Spleen (tissue), 11 donors: ENCODE results near the gene ADAM8. TPM values are rescaled to one million over a fixed set of nuclear protein-coding genes. Genes with fewer than 3 reads are reported as not detected.

Experiments
- DNase-seq: peaks from one replicate; pipeline ENCODE4 v3.0.0-alpha.2; 2020
- H3K27ac ChIP-seq, 8 donors: fragments of 200-600 bp; sonication (generic) in 7 of 8; 1 replicate in 4 of 8; 2 replicates in 4 of 8; pipeline versions ENCODE4 v1.5.0 to v1.8.0; 2016 to 2021; ENCODE audit warnings: inconsistent platforms in 4 of 8, mild to moderate bottlenecking in 4 of 8, moderate library complexity in 1 of 8
- H3K27me3 ChIP-seq, 7 donors: fragments of 200-600 bp; sonication (generic) in 6 of 7; replicated peaks in 1 of 7; 1 replicate in 4 of 7; 2 replicates in 3 of 7; pipeline versions ENCODE4 v1.5.0 to v1.8.0; 2016 to 2021; ENCODE audit warnings: inconsistent platforms in 3 of 7, mild to moderate bottlenecking in 1 of 7
- H3K36me3 ChIP-seq, 6 donors: fragments of 200-600 bp; sonication (generic) in 5 of 6; 1 replicate in 4 of 6; 2 replicates in 2 of 6; pipeline versions ENCODE4 v1.5.0 to v1.8.0; 2016 to 2021; ENCODE audit warnings: inconsistent platforms in 2 of 6
- H3K4me1 ChIP-seq, 6 donors: fragments of 200-600 bp; sonication (generic) in 5 of 6; 1 replicate in 3 of 6; 2 replicates in 3 of 6; pipeline versions ENCODE4 v1.5.0 to v1.8.0; 2016 to 2021; ENCODE audit warnings: inconsistent platforms in 3 of 6
- H3K4me3 ChIP-seq, 8 donors: fragments of 200-600 bp; sonication (generic) in 7 of 8; 1 replicate in 4 of 8; 2 replicates in 4 of 8; pipeline versions ENCODE4 v1.5.0 to v1.8.0; 2016 to 2021; ENCODE audit warnings: inconsistent platforms in 4 of 8, mild to moderate bottlenecking in 4 of 8, moderate library complexity in 2 of 8
- H3K9me3 ChIP-seq, 8 donors: fragments of 200-600 bp; sonication (generic) in 7 of 8; 1 replicate in 4 of 8; 2 replicates in 4 of 8; pipeline versions ENCODE4 v1.5.0 to v1.8.0; 2016 to 2021; ENCODE audit warnings: inconsistent platforms in 4 of 8
- POLR2A ChIP-seq, 3 donors: fragments of 450-650 bp; IDR thresholded peaks; one replicate each; pipeline ENCODE4 v1.5.1; 2017; ENCODE audit warnings: antibody characterized with exemption in 3 of 3, mild to moderate bottlenecking in 1 of 3
- POLR2AphosphoS5 ChIP-seq, 3 donors: sonication (generic); formaldehyde crosslinking; IDR thresholded peaks; one replicate each; pipeline ENCODE4 v1.5.1; 2017; ENCODE audit warnings: antibody characterized with exemption in 3 of 3
- WGBS, 5 donors: extraction: QIAGEN DNeasy Blood & Tissue Kit in 3 of 5; methylation state at CpG; one replicate each; pipeline versions ENCODE4 v1.1.5 to v1.1.7; 2013 to 2018; 5-methylcytosine and 5-hydroxymethylcytosine counted together
- intact Hi-C: fragments of 100-400 bp; cut with DNase I; formaldehyde crosslinking; loops from one replicate; pipeline ENCODE4 v1.15.0; 2023; ENCODE audit warnings: low total_unique reads
- polyA plus RNA-seq, 3 donors: library from polyadenylated mRNA; stranded (reverse); fragments of 200-250 nt; gene quantifications; one replicate each; pipeline ENCODE4 v1.2.1, GENCODE V29; 2013
- total RNA-seq, 7 donors: library from RNA; depleted of rRNA in 3 of 7; stranded (reverse); fragments of >200 nt in 3 of 7; fragmentation: NEBNext Ultra II Directional in 4 of 7; extraction: Animal tissue kit (Norgen Biotek cat#: 25700) in 4 of 7; gene quantifications; one replicate each; pipeline versions ENCODE4 v1.1.0 to v1.2.1, GENCODE V29; 2016 to 2021
- TF ChIP-seq, protein P1 (sequence below), 11 experiments: fragments of 200-600 bp in 7 of 11; fragments of 450-650 bp in 4 of 11; sonication (generic) in 4 of 11; IDR thresholded peaks in 8 of 11; conservative IDR thresholded peaks in 3 of 11; 1 replicate in 7 of 11; 2 replicates in 4 of 11; pipeline versions ENCODE4 v1.4.0 to v1.8.0; 2016 to 2021; ENCODE audit warnings: antibody characterized with exemption in 11 of 11, inconsistent platforms in 4 of 11, mild to moderate bottlenecking in 1 of 11
- donor health status: healthy with polysubstance abuse.
- donor health status: DM: no; HTN: no; CAD: no; lungs with moderate emphysema.
- donor health status: DM: no; HTN: no; CAD: no.
- donor health status: Bipolar disorder and iron deficiency.
- donor health status: healthy.
- donor health status: DM: no; HTN: no; CAD: no.
- donor health status: DM: yes; HTN: yes; CAD: no.

Gene ADAM8
- total and polyA plus RNA-seq, 10 donors = 10.1 to 177 (median 67.8) TPM

DNA sequence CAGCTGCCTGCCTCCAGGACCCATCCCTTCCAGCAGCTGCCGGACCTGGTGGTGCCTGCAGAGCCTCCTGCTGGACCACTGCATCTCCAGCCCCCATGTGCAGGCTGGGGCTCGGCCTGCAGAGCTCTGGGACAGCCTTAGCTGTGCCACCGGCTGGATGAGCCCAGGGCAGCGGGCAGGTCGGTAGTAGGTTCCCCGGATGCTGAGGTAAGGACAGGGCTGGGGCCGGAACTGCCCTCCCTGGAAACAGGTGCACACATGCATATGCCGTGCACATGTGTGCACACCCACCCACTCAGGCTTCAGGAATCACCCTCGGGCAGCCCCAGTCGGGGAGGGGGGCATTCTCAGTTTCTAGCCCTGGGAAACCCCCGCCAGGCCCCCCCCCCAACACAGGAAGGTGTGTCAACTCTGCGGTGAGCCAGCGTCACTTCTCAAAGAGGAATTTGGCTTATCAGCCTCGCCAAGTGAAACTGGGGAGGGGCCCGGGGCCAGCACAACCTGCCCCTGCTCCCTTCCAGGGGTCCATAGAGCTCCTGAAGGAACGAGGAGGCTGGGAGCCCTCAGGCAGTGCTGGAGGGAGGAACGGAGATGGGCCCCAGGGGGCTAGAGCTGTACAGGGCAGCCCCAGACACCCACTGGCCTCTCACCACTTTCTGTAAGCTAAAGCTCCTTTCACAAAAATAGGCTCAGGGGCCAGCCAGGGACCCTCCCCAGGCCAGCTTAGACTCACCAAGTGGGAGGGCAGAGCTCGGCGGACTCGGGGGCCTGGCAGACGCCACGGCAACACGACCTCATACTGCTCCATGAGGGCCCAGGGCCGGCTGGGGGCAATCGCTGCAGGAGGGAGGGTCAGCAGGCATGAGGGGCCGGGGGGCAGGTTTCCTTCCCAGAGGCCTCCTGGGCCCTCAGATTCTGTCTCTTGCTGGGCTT, 1.7 kb downstream of the ADAM8 start:
- Histone ChIP-seq H3K36me3 (peaks cover 2 to 56% (median 39%) of the 10 kb centered on the region in 6 donors), H3K9me3 (no peaks in the 10 kb centered on the region), H3K27ac (peak overlapping the region; percentile 35 to 98 (median 88)), H3K4me3 (peak overlapping the region; percentile 12 to 72 (median 52)), H3K4me1 (peaks cover 17 to 74% (median 61%) of the 10 kb centered on the region in 6 donors), H3K27me3 (peaks cover 0 to 32% (median 7%) of the 10 kb centered on the region in 7 donors)
- 10 to 21% (median 16%) methylated on average over 16 to 26 of the region's 26 CpGs for WGBS, 5 donors
- intact Hi-C loops = no loop called here
- peak; percentile 94 for DNase-seq
- TF ChIP-seq POLR2AphosphoS5 (IDR thresholded peaks at IDR 0.05) = peak; percentile 56 to 78 (median 69)
- TF ChIP-seq, protein P1, sequence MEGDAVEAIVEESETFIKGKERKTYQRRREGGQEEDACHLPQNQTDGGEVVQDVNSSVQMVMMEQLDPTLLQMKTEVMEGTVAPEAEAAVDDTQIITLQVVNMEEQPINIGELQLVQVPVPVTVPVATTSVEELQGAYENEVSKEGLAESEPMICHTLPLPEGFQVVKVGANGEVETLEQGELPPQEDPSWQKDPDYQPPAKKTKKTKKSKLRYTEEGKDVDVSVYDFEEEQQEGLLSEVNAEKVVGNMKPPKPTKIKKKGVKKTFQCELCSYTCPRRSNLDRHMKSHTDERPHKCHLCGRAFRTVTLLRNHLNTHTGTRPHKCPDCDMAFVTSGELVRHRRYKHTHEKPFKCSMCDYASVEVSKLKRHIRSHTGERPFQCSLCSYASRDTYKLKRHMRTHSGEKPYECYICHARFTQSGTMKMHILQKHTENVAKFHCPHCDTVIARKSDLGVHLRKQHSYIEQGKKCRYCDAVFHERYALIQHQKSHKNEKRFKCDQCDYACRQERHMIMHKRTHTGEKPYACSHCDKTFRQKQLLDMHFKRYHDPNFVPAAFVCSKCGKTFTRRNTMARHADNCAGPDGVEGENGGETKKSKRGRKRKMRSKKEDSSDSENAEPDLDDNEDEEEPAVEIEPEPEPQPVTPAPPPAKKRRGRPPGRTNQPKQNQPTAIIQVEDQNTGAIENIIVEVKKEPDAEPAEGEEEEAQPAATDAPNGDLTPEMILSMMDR (IDR thresholded peaks at IDR 0.05 in 8 of 11, conservative IDR thresholded peaks at IDR 0.05 in 3 of 11) = no peak

DNA sequence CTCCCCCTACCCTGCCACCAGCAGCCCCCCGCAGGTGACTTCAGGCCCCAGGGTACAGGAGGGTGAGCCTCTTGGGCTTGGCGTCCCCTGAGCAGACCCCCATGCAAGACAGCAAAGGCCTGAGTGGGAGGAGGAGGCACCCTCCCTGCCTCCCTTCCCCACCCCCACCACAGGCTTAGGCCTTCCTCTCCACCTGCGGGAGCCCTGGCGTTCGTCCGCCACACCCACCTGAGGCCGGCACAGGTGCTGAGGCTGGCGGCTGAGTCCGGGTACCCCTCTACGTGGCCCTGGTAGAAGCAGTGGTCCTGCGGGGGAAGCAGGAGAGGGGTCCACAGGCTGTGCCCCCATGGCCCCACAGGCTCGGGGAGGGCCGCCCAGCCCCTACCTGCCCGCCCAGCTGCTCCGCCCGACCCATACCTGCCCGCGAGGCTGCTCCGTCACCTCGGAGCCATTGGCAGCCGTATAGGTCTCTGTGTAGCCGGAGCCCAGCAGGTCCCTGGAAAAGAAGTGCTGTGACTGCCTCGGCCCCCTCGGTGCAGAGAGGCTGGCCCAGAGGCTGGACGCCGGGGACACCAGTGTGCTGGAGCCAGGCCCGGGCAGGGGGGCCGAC, 3.0 kb downstream of the ADAM8 start:
- Histone ChIP-seq H3K9me3 (no peaks in the 10 kb centered on the region), H3K4me1 (peaks cover 13 to 60% (median 47%) of the 10 kb centered on the region in 6 donors), H3K27me3 (peaks cover 0 to 32% (median 7%) of the 10 kb centered on the region in 7 donors), H3K4me3 (no peak overlapping the region), H3K27ac (peak overlapping the region in 2 of 8 donors; percentile 96 to 98), H3K36me3 (peaks cover 0 to 56% (median 51%) of the 10 kb centered on the region in 6 donors)
- intact Hi-C loops = no loop called here
- TF ChIP-seq POLR2AphosphoS5 (IDR thresholded peaks at IDR 0.05) = peak in 1 of 3 donors; percentile 22
- TF ChIP-seq, protein P1 (IDR thresholded peaks at IDR 0.05 in 8 of 11, conservative IDR thresholded peaks at IDR 0.05 in 3 of 11) = no peak
- WGBS, 5 donors = 88 to 94% (median 91%) methylated on average over 19 to 28 of the region's 28 CpGs
- peak; percentile 83 for DNase-seq

DNA sequence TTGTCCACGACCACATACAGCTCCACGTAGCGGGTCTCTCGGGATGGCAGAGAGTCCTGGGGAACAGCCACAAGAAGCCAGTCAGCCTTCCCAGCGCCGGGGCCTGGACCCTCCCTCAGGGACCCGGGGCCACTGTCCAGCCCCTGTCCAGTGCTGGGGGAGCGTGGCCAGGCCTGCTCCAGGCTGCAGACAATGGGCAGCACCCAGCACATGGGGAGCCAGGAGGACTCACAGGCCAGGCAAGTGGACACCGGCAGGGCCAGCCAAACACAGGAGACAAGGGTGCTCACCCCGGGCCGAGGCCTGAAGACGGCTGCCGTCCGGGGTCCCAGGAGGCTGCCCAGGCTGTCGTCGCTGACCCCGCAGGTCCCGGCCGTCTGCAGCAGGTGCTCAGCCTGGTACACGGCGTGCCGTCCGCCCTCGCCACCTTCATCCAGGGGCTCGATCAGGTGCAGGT, 3.7 kb downstream of the ADAM8 start:
- Histone ChIP-seq H3K27ac (no peak overlapping the region), H3K9me3 (no peaks in the 10 kb centered on the region), H3K4me3 (no peak overlapping the region), H3K4me1 (peaks cover 8 to 53% (median 41%) of the 10 kb centered on the region in 6 donors), H3K36me3 (peaks cover 0 to 61% (median 57%) of the 10 kb centered on the region in 6 donors), H3K27me3 (peaks cover 0 to 32% (median 7%) of the 10 kb centered on the region in 7 donors)
- DNase-seq = peak; percentile 80
- intact Hi-C loops = no loop called here
- no peak for TF ChIP-seq POLR2A (IDR thresholded peaks at IDR 0.05)
- TF ChIP-seq POLR2AphosphoS5 (IDR thresholded peaks at IDR 0.05) = peak in 1 of 3 donors; percentile 6
- TF ChIP-seq, protein P1 (IDR thresholded peaks at IDR 0.05 in 8 of 11, conservative IDR thresholded peaks at IDR 0.05 in 3 of 11) = no peak
- 90 to 95% (median 92%) methylated on average over 17 to 25 of the region's 25 CpGs for WGBS, 5 donors
